Liver (tissue), 9 donors: ENCODE data around the gene C11orf68. TPM values are rescaled to one million over a fixed set of nuclear protein-coding genes. Genes with fewer than 3 reads are reported as not detected.

Source experiments
- DNase-seq: peaks from one replicate; pipeline ENCODE4 v3.0.0-alpha.2; 2017; ENCODE audit warnings: low spot score
- H3K27ac ChIP-seq, 2 donors: one replicate each; pipeline ENCODE4 v1.7.0; 2013; ENCODE audit warnings: inconsistent platforms in 2 of 2, low read length in 2 of 2, control low read depth in 1 of 2, low read depth in 1 of 2, mild to moderate bottlenecking in 1 of 2
- H3K27me3 ChIP-seq, 4 donors: one replicate each; pipeline versions ENCODE4 v1.6.1 to v1.7.0; 2013; ENCODE audit warnings: low read length in 3 of 4, inconsistent platforms in 1 of 4, mild to moderate bottlenecking in 1 of 4, moderate library complexity in 1 of 4; ENCODE audit not compliant: control insufficient read depth in 4 of 4, insufficient read depth in 4 of 4
- H3K36me3 ChIP-seq, 4 donors: one replicate each; pipeline versions ENCODE4 v1.6.1 to v1.7.0; 2013; ENCODE audit warnings: low read length in 3 of 4, mild to moderate bottlenecking in 3 of 4, low read depth in 1 of 4, moderate library complexity in 1 of 4; ENCODE audit not compliant: control insufficient read depth in 4 of 4, insufficient read depth in 3 of 4
- H3K4me1 ChIP-seq, 4 donors: one replicate each; pipeline versions ENCODE4 v1.6.1 to v1.7.0; 2013; ENCODE audit warnings: low read length in 3 of 4, mild to moderate bottlenecking in 3 of 4, moderate library complexity in 1 of 4; ENCODE audit not compliant: control insufficient read depth in 4 of 4, insufficient read depth in 4 of 4
- H3K4me3 ChIP-seq, 3 donors: one replicate each; pipeline versions ENCODE4 v1.6.1 to v1.7.0; 2013; ENCODE audit warnings: low read length in 3 of 3, control low read depth in 1 of 3, low read depth in 1 of 3, mild to moderate bottlenecking in 1 of 3
- H3K9ac ChIP-seq, 2 donors: one replicate each; pipeline ENCODE4 v1.7.0; 2013; ENCODE audit warnings: low read length in 2 of 2, mild to moderate bottlenecking in 2 of 2, moderate library complexity in 2 of 2, control low read depth in 1 of 2, low read depth in 1 of 2
- H3K9me3 ChIP-seq, 4 donors: one replicate each; pipeline versions ENCODE4 v1.6.1 to v1.7.0; 2013; ENCODE audit warnings: low read length in 3 of 4; ENCODE audit not compliant: control insufficient read depth in 4 of 4
- CTCF ChIP-seq: fragments of 150-350 bp; IDR thresholded peaks from 2 replicates; pipeline ENCODE4 v1.5.1; 2017; ENCODE audit warnings: improper control_type of control experiment, low read depth, low read length; ENCODE audit not compliant: missing input control
- EGR1 ChIP-seq, 2 donors: IDR thresholded peaks; 2 replicates each; pipeline ENCODE4 v1.6.1; 2016 to 2018; ENCODE audit warnings: antibody characterized with exemption in 2 of 2, low read depth in 2 of 2
- FOXA1 ChIP-seq: IDR thresholded peaks from 2 replicates; pipeline ENCODE4 v1.6.1; 2016; ENCODE audit warnings: antibody characterized with exemption
- FOXA2 ChIP-seq: IDR thresholded peaks from 2 replicates; pipeline ENCODE4 v1.6.1; 2016; ENCODE audit warnings: antibody characterized with exemption
- GABPA ChIP-seq, 2 donors: IDR thresholded peaks in 1 of 2; conservative IDR thresholded peaks in 1 of 2; 2 replicates each; pipeline ENCODE4 v1.6.1; 2016; ENCODE audit warnings: antibody characterized with exemption in 2 of 2, mild to moderate bottlenecking in 1 of 2, moderate library complexity in 1 of 2
- HNF4A ChIP-seq, 2 donors: conservative IDR thresholded peaks; 2 replicates each; pipeline ENCODE4 v1.6.1; 2016; ENCODE audit warnings: antibody characterized with exemption in 2 of 2, mild to moderate bottlenecking in 2 of 2
- HNF4G ChIP-seq: IDR thresholded peaks from 2 replicates; pipeline ENCODE4 v1.6.1; 2016; ENCODE audit warnings: antibody characterized with exemption
- JUND ChIP-seq, 2 donors: IDR thresholded peaks; 2 replicates each; pipeline ENCODE4 v1.6.1; 2016; ENCODE audit warnings: antibody characterized with exemption in 2 of 2
- NR2F2 ChIP-seq: IDR thresholded peaks from 2 replicates; pipeline ENCODE4 v1.6.1; 2016; ENCODE audit warnings: antibody characterized with exemption
- RAD21 ChIP-seq, 2 donors: IDR thresholded peaks; 2 replicates each; pipeline ENCODE4 v1.6.1; 2016; ENCODE audit warnings: antibody characterized with exemption in 2 of 2, mild to moderate bottlenecking in 2 of 2
- REST ChIP-seq: IDR thresholded peaks from 2 replicates; pipeline ENCODE4 v1.6.1; 2016; ENCODE audit warnings: antibody characterized with exemption, mild to moderate bottlenecking
- RXRA ChIP-seq, 2 donors: IDR thresholded peaks; 2 replicates each; pipeline ENCODE4 v1.6.1; 2017 to 2018; ENCODE audit warnings: antibody characterized with exemption in 2 of 2, mild to moderate bottlenecking in 1 of 2
- SP1 ChIP-seq: IDR thresholded peaks from 2 replicates; pipeline ENCODE4 v1.6.1; 2018; ENCODE audit warnings: antibody characterized with exemption, mild to moderate bottlenecking
- TAF1 ChIP-seq: conservative IDR thresholded peaks from 2 replicates; pipeline ENCODE4 v1.6.1; 2016; ENCODE audit warnings: antibody characterized with exemption, mild to moderate bottlenecking
- YY1 ChIP-seq: IDR thresholded peaks from 2 replicates; pipeline ENCODE4 v1.6.1; 2016; ENCODE audit warnings: antibody characterized with exemption, mild to moderate bottlenecking
- ZBTB33 ChIP-seq: IDR thresholded peaks from 2 replicates; pipeline ENCODE4 v1.6.1; 2016; ENCODE audit warnings: antibody characterized with exemption
- WGBS: extraction: QIAGEN DNeasy Blood & Tissue Kit; methylation state at CpG from one replicate; pipeline ENCODE4 v1.1.7; 2013; 5-methylcytosine and 5-hydroxymethylcytosine counted together
- polyA plus RNA-seq, 2 donors: library from polyadenylated mRNA; stranded (reverse) in 1 of 2; unstranded in 1 of 2; fragments of 200-250 nt in 1 of 2; fragments of >200 nt in 1 of 2; fragmentation: Nextera tagmentation in 1 of 2; extraction: Ambion mirVana in 1 of 2; gene quantifications; one replicate each; pipeline versions ENCODE4 v1.2.1 to v1.2.3, GENCODE V29; 2013 to 2015
- total RNA-seq, 2 donors: library from RNA; depleted of rRNA; stranded (reverse); fragments of >200 nt; gene quantifications; one replicate each; pipeline ENCODE4 v1.2.3, GENCODE V29; 2014
- TF ChIP-seq, protein P1 (sequence below): IDR thresholded peaks from 2 replicates; pipeline ENCODE4 v1.6.1; 2016; ENCODE audit warnings: antibody characterized with exemption
- TF ChIP-seq, protein P2 (sequence below): IDR thresholded peaks from 2 replicates; pipeline ENCODE4 v1.6.1; 2016; ENCODE audit warnings: antibody characterized with exemption
- donor health status: healthy.
- donor health status: healthy.
- donor health status: healthy.
- donor health status: healthy.
- donor health status: healthy.

C11orf68 gene
- total and polyA plus RNA-seq, 4 donors: 4.4 to 15.4 (median 11.2) TPM

- Histone ChIP-seq H3K9me3 (no peaks in the 10 kb centered on the region), H3K27me3 (no peaks in the 10 kb centered on the region), H3K4me1 (peaks cover 10 to 42% (median 30%) of the 10 kb centered on the region in 4 donors), H3K27ac (peak within 1 kb of the TSS; percentile 83 to 89), H3K36me3 (no peaks in the 10 kb centered on the region), H3K4me3 (peak within 1 kb of the TSS; percentile 64 to 73 (median 70)), H3K9ac (peak within 1 kb of the TSS; percentile 31 to 44)
- DNase-seq: peak; percentile 98
- 2% methylated on average over 94 of the region's 94 CpGs for WGBS
- TF ChIP-seq CTCF (peak; percentile 1), ZBTB33 (no peak), HNF4A (conservative IDR thresholded peaks at IDR 0.05) (no peak), FOXA1 (no peak), EGR1 (IDR thresholded peaks at IDR 0.05; ENCODE audit: low read depth in 2 of 2) (no peak), NR2F2 (no peak), RAD21 (IDR thresholded peaks at IDR 0.05) (no peak), TAF1 (no peak), FOXA2 (no peak), SP1 (peak; percentile 53), JUND (IDR thresholded peaks at IDR 0.05) (no peak), HNF4G (no peak), GABPA (IDR thresholded peaks at IDR 0.05 in 1 of 2, conservative IDR thresholded peaks at IDR 0.05 in 1 of 2) (peak in 1 of 2 donors; percentile 57), YY1 (peak; percentile 24), REST (no peak), RXRA (IDR thresholded peaks at IDR 0.05) (no peak)
- TF ChIP-seq, protein P1, sequence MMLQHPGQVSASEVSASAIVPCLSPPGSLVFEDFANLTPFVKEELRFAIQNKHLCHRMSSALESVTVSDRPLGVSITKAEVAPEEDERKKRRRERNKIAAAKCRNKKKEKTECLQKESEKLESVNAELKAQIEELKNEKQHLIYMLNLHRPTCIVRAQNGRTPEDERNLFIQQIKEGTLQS: no peak
- TF ChIP-seq, protein P2, sequence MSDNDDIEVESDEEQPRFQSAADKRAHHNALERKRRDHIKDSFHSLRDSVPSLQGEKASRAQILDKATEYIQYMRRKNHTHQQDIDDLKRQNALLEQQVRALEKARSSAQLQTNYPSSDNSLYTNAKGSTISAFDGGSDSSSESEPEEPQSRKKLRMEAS: peak; percentile 28
Measured at GRCh38 chr11:65890324-65891218, 28.3 kb downstream of the C11orf68 start, which contains the start of gene CCDC85B. TSS of gene CCDC85B (plus strand) at chr11:65890673. CDS start at chr11:65890784, 111 bp downstream.
